PFSK-1 (cell line): ENCODE results near the gene PTPRK.

ENCODE experiments used
- FOXP2 ChIP-seq: optimal IDR thresholded peaks from 2 replicates; pipeline ENCODE3; 2011; ENCODE audit warnings: borderline replicate concordance, control low read depth, inconsistent platforms; ENCODE audit not compliant: insufficient read depth; ENCODE audit errors: extremely low read length, extremely low read depth
- POLR2AphosphoS5 ChIP-seq: IDR thresholded peaks from 2 replicates; pipeline ENCODE4 v1.6.1; 2012; ENCODE audit warnings: low read depth, mild to moderate bottlenecking, control low read depth, low read length, moderate library complexity
- SIN3A ChIP-seq: IDR thresholded peaks from 2 replicates; pipeline ENCODE4 v1.6.1; 2012; ENCODE audit warnings: mild to moderate bottlenecking, low read length, moderate library complexity, borderline replicate concordance; ENCODE audit not compliant: insufficient read depth
- TAF1 ChIP-seq: IDR thresholded peaks from 2 replicates; pipeline ENCODE4 v1.6.1; 2012; ENCODE audit warnings: low read length, control low read depth, borderline replicate concordance; ENCODE audit not compliant: insufficient read depth
- TF ChIP-seq, protein P1 (sequence below), 2 experiments: IDR thresholded peaks; 2 replicates each; pipeline versions ENCODE4 v1.6.1 to v1.8.0; 2011 to 2012; ENCODE audit warnings: low read depth in 2 of 2, low read length in 2 of 2, control low read depth in 1 of 2, inconsistent platforms in 1 of 2, mild to moderate bottlenecking in 1 of 2, moderate library complexity in 1 of 2; ENCODE audit not compliant: insufficient read depth in 1 of 2

DNA sequence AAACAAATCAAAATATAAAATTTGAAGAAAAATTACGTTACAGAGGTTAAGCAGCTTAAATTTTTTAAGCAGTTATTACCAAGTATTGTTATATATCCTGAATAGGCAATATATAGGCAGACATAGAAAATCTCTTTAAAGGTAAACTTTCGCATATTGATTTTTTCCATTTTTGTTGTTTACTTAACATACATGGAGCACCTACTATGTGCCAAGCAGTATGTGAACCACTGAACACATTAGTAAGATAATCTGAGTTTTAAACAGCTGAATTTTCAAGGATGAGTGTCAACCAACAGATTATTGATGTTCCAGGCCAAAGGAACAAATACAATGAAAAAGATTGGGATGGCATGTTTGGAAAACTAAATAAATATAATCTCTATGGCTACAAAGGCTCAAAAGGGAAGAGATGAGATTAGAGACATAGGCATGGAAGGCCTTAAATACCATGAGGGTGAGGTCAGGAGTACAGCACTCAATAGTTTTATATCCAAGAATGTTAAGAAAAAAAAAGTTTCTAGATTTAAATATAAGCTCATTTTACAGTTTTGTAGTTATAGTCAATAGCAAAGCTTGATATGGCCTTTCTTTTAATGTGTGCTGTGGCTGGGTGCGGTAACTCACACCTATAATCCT is 277.5 kb downstream of the PTPRK start:
- no peak for TF ChIP-seq POLR2AphosphoS5
- TF ChIP-seq, protein P1, sequence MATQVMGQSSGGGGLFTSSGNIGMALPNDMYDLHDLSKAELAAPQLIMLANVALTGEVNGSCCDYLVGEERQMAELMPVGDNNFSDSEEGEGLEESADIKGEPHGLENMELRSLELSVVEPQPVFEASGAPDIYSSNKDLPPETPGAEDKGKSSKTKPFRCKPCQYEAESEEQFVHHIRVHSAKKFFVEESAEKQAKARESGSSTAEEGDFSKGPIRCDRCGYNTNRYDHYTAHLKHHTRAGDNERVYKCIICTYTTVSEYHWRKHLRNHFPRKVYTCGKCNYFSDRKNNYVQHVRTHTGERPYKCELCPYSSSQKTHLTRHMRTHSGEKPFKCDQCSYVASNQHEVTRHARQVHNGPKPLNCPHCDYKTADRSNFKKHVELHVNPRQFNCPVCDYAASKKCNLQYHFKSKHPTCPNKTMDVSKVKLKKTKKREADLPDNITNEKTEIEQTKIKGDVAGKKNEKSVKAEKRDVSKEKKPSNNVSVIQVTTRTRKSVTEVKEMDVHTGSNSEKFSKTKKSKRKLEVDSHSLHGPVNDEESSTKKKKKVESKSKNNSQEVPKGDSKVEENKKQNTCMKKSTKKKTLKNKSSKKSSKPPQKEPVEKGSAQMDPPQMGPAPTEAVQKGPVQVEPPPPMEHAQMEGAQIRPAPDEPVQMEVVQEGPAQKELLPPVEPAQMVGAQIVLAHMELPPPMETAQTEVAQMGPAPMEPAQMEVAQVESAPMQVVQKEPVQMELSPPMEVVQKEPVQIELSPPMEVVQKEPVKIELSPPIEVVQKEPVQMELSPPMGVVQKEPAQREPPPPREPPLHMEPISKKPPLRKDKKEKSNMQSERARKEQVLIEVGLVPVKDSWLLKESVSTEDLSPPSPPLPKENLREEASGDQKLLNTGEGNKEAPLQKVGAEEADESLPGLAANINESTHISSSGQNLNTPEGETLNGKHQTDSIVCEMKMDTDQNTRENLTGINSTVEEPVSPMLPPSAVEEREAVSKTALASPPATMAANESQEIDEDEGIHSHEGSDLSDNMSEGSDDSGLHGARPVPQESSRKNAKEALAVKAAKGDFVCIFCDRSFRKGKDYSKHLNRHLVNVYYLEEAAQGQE (IDR thresholded peaks at IDR 0.05; ENCODE audit: insufficient read depth in 1 of 2, low read depth in 2 of 2, low read length in 2 of 2) = no peak
- no peak for TF ChIP-seq TAF1
- no peak for TF ChIP-seq SIN3A
- TF ChIP-seq FOXP2 = no peak
